Activated T-cell treated with anti-CD3 and anti-CD28 coated beads, Interleukin-2, amount 50 U/mL, for 48 hours (primary cell): ENCODE measurements around the gene ACP2.

Experiments
- DNase-seq, 2 experiments: peaks; one replicate each; pipeline ENCODE4 v3.0.0-alpha.2; 2020

ACP2 gene, protein sequence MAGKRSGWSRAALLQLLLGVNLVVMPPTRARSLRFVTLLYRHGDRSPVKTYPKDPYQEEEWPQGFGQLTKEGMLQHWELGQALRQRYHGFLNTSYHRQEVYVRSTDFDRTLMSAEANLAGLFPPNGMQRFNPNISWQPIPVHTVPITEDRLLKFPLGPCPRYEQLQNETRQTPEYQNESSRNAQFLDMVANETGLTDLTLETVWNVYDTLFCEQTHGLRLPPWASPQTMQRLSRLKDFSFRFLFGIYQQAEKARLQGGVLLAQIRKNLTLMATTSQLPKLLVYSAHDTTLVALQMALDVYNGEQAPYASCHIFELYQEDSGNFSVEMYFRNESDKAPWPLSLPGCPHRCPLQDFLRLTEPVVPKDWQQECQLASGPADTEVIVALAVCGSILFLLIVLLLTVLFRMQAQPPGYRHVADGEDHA

GRCh38 chr11:47248664-47249377 is at the start of gene ACP2:
Gene ACP2 (minus strand): TSS chr11:47248814. CDS start chr11:47248789, 25 bp downstream.
- DNase-seq: peak; percentile 92 to 93

GRCh38 chr11:47296045-47296444 is 47.4 kb upstream of the ACP2 start:
- no peak for DNase-seq

GRCh38 chr11:47295385-47295784 is 46.8 kb upstream of the ACP2 start:
- no peak for DNase-seq

- no peak for DNase-seq
Observed at GRCh38 chr11:47289856-47290255, 41.2 kb upstream of the ACP2 start.

DNA sequence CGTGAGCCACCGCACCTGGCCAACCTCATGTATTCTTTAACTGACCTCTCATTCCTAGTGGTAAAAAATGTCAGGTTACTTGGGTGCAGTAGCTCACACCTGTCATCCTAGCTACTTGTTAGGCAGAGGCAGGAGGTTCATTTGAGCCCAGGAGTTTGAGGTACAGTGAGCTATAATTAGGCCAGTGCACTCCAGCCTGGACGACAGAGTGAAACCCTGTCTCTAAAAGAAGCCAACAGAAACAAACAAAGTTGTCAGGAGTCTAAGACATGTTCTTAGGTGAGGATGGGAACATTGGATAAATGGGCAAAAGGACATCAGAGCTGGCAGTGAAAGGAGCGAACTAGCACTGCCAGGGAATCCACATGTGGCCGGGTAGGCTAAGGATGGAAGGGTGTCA is 39.5 kb upstream of the ACP2 start:
- no peak for DNase-seq

DNA sequence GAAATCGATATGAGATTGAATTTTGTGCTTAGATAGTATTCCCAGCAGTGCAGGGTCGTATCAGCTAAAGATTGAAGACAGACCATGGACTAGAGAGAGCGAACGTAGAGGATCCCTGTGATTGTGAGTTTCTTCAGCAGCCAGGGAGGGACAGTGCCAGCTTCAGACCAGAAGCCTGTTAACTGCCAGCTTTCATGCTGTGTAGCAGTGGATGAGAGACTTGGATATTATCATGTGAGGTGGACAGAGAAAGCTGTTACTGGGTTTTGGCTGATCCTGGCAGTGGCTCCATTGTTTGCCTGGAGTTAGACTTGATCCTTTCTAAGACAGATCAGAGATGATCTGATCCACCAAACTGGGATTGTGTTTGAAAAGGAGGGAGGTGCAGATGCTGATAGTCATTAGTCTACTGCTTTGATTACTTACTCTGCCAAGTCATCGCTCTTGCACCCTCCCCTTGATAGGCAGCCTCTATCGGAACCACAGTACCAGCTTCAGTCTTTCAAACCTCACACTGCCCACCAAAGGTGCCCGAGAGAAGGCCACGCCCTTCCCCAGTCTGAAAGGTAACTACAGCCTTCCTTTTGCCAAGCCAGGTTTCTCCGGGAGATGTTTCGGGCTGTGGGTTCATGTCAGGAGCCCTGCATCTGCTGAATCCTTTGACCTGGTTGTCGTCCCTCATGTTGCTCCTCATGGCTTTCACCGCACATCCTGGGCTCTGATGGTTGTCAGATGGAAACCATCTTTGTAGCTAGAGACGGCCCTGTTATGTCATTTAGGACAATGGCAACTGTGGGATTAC is 37.6 kb upstream of the ACP2 start:
- no peak for DNase-seq

DNA sequence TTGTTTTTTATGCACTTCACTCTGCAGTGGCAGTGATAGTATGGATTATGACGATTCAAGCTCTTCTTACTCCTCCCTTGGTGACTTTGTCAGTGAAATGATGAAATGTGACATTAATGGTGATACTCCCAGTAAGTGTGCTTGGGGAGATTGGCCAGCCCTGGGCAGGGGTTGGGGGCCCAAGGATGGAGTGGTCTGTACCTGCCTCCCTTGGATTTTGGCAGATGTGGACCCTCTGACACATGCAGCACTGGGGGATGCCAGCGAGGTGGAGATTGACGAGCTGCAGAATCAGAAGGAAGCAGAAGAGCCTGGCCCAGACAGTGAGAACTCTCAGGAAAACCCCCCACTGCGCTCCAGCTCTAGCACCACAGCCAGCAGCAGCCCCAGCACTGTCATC is 35.5 kb upstream of the ACP2 start:
- no peak for DNase-seq

GRCh38 chr11:47282462-47282861 is 33.8 kb upstream of the ACP2 start:
- no peak for DNase-seq

DNA sequence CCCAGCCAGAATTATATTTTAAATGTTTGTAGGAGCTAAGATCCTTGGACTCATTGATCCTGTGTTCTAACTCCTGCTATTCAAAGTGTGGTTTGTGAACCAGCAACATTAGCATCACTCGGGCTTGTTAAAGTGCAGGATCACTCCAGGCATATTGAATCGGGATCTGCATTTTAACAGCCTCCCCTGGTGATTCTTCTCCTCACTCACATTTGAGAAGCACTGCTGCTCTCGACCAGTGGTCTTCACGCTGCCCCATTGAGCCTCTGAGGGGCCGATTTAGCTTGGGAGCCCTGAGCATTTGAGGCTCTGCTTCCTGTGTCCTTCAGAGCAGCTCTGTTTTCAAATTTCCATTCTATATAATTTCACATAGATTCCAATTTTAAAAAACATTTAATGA is 32.2 kb upstream of the ACP2 start:
- no peak for DNase-seq

GRCh38 chr11:47280099-47280498 is 31.5 kb upstream of the ACP2 start:
- no peak for DNase-seq

GRCh38 chr11:47278769-47279168 is 30.2 kb upstream of the ACP2 start:
- no peak for DNase-seq

GRCh38 chr11:47278058-47278457 is 29.4 kb upstream of the ACP2 start:
- DNase-seq: no peak

DNA sequence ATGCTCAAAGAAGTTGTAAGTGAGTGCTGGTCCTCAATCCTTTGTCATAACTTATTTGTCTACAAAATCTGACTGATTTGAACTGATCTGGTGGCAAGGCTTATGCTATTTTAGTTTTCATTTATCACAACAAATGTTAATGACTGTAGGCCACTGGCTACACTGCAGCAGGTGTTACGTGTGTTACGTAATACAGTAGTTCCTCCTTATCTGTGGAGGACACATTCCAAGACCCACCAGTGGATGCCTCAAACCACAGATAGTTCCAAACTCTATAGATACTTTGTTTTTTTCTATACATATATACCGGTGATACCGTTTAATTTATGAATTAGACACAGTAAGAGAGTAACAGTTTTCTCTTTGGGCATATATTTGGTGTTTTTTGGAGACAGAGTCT is 28.3 kb upstream of the ACP2 start:
- DNase-seq: no peak

DNA sequence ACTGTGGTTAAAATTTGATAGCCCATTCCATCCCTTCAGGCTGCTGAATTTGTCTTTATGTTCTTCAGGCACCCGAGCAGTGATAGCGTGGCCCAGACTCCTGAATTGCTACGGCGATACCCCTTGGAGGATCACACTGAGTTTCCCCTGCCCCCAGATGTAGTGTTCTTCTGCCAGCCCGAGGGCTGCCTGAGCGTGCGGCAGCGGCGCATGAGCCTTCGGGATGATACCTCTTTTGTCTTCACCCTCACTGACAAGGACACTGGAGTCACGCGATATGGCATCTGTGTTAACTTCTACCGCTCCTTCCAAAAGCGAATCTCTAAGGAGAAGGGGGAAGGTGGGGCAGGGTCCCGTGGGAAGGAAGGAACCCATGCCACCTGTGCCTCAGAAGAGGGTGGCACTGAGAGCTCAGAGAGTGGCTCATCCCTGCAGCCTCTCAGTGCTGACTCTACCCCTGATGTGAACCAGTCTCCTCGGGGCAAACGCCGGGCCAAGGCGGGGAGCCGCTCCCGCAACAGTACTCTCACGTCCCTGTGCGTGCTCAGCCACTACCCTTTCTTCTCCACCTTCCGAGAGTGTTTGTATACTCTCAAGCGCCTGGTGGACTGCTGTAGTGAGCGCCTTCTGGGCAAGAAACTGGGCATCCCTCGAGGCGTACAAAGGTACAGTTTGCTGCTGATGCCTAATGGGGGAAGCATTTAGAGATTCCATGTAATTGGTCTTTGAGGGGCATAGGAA is 26.1 kb upstream of the ACP2 start:
- no peak for DNase-seq

GRCh38 chr11:47272706-47273105 is 24.1 kb upstream of the ACP2 start:
- DNase-seq: no peak

DNA sequence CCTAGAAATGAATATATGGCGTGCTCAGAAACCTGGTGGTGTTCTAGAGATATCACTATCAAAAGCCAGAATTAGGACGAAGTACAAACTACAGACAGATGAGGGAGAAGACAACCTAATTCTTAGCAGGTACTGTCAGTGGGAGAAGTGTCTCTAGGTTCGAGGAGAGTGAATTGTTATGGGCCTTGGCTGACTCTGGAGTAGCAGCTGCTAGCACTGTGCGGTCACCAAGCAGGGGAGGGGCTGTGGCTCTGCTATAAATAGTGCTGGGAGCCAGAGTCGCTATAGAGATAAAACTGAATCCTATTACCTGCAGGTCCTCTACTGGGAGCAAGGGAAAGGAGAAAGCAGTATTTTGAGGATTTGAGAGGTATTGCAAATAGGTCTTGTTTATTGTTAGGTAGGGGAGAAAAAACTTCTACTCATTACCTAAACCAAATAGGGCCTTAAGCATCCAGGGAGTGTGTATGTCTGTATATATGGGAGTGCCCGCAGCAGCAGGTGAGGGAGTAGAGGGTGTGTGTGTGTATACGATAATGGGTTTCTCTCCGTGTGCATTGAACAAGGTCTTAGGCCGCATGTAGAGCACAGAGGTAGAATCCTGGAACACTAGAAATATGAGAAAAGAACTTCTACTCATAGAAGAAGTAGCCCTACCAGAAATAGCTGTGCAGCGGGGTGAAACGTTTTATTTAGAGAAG is 23.5 kb upstream of the ACP2 start:
- no peak for DNase-seq

DNA sequence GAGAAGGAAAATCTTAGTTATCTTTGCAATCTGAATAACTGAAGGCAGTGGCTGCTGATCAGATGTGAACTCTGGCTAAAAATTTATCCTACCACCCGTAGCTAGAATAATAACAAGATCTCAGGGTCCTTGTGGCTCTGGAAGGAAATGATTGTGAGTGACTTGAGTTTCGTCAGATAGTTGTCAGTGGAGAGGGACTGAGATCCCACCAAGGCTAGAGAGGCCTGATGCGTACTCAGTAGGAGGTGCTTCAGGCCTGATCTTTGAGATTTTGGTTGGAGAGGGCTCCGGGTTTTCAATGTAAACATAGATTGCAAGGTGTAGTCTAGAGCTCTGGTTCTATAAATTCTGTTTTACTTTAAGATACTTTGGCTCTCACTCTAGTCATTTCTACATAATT is 22.7 kb upstream of the ACP2 start:
- DNase-seq: no peak

GRCh38 chr11:47270331-47271271 is 22.0 kb upstream of the ACP2 start:
- peak; percentile 43 to 52 for DNase-seq

- peak; percentile 88 to 93 for DNase-seq
Observed at GRCh38 chr11:47269829-47270305, 21.3 kb upstream of the ACP2 start, which contains the start of gene MADD. Gene MADD (plus strand): TSS chr11:47270133.

DNA sequence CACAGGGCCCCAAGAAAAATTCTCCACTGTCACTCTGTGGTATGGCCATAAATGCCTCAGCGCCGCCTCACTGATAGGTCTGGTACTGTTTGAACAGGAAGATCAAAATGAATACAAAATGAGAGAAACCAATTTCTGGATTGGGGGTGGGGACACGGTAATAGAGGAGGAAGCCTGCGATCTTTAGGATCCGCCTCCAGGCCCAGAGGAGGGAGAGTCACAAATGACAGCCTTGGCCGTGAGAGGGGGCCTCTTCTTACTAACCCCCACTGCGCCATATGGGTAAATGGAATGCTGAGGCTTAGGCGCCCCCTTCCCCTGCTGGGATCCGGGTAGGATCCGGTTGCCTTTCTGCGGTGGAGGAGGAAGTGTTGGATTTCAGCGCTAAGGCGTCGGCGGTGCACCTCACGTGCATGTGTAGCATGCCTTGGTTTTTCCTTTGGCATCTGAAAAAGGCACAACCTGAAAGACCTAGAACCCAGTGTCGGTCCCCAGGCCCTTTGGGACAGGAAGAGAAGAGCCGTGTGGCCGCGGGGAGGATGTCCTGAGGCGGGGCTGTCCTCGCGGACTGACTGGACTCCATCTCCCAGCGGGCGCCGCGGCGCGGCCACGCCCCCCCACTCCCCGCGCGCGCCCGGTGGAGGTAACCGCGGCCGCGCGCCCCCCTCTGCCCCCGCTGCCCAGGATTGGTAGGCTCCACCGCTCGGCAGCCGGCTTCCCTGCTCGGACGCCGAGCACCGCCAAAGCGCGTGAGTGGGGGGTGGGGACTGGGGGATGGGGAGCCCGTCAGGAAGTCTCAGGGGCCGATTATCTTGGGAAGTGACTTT is 20.6 kb upstream of the ACP2 start:
- DNase-seq: peak; percentile 89 to 91
